D721Med (cell line): ENCODE data around the gene A1BG.

Experiments
- DNase-seq: peaks from one replicate; pipeline ENCODE4 v3.0.0; 2011; ENCODE audit warnings: low spot score; ENCODE audit not compliant: insufficient read length
- FAIRE-seq: peaks from 2 replicates; lab custom pipeline; 2011; peaks lifted over from hg19 to GRCh38; lab: Jason Lieb, UNC
- TF ChIP-seq, protein P1 (sequence below): IDR thresholded peaks from 2 replicates; pipeline ENCODE4 v1.5.1; 2012; ENCODE audit warnings: mild to moderate bottlenecking, control low read depth; ENCODE audit not compliant: insufficient read depth; ENCODE audit errors: missing control alignments

A1BG gene

DNA sequence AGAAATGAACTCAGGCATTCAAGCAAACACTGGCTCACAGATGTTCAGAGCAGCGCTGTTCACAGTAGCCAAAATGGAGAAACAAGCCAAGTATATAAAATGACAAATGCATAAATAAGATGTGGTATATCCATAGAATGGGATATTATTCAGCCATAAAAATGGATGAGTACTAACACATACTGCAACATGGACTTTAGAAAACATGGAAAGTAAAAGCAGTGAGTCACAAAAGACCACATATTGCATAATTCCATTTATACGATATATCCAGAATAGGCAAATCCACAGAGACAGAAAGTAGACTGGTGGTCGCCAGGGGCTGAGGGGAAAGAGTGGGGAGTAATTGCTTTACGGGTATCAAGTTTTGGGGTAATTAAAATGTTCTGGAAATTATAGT, 20.9 kb upstream of the A1BG start:
- TF ChIP-seq, protein P1, sequence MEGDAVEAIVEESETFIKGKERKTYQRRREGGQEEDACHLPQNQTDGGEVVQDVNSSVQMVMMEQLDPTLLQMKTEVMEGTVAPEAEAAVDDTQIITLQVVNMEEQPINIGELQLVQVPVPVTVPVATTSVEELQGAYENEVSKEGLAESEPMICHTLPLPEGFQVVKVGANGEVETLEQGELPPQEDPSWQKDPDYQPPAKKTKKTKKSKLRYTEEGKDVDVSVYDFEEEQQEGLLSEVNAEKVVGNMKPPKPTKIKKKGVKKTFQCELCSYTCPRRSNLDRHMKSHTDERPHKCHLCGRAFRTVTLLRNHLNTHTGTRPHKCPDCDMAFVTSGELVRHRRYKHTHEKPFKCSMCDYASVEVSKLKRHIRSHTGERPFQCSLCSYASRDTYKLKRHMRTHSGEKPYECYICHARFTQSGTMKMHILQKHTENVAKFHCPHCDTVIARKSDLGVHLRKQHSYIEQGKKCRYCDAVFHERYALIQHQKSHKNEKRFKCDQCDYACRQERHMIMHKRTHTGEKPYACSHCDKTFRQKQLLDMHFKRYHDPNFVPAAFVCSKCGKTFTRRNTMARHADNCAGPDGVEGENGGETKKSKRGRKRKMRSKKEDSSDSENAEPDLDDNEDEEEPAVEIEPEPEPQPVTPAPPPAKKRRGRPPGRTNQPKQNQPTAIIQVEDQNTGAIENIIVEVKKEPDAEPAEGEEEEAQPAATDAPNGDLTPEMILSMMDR = no peak
- no peak for FAIRE-seq
- DNase-seq = no peak

DNA sequence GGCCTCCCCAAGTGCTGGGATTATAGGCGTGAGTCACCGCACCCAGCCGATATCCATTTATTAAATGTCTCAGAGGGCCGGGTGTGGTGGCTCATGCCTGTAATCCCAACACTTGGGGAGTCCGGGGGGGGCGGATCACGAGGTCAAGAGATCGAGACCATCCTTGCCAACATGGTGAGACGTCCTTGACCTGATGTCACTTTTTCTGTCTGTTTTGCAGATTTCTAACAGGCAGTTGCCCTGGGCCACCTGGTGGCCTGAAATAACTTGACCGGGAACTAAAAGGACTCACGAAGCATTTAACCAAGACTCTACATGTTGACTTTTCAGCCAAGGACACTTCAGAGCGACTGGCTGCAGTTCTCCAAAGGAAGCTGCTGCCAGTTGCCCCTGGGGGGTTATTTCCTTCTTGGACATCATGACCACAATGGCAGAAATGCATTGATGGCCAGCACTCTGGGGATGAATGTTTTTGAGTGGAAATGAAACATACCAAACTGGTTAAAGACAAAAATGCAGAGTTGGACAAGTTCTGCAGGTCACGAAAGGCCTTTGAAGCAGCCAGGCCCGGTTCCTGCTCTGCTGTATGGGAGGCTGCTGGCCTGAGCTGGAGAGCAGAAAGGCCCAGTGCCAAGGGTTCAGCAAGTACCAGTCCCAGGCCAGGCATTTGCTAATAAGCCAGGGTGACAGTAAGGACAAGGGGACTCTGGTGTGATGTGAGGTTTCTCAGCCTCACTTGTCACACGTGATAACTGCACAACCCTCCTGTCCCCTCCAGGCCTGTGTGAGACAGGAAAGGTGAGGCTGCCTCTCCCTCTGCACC, 19.2 kb upstream of the A1BG start:
- DNase-seq = no peak
- FAIRE-seq = no peak
- TF ChIP-seq, protein P1 = no peak

DNA sequence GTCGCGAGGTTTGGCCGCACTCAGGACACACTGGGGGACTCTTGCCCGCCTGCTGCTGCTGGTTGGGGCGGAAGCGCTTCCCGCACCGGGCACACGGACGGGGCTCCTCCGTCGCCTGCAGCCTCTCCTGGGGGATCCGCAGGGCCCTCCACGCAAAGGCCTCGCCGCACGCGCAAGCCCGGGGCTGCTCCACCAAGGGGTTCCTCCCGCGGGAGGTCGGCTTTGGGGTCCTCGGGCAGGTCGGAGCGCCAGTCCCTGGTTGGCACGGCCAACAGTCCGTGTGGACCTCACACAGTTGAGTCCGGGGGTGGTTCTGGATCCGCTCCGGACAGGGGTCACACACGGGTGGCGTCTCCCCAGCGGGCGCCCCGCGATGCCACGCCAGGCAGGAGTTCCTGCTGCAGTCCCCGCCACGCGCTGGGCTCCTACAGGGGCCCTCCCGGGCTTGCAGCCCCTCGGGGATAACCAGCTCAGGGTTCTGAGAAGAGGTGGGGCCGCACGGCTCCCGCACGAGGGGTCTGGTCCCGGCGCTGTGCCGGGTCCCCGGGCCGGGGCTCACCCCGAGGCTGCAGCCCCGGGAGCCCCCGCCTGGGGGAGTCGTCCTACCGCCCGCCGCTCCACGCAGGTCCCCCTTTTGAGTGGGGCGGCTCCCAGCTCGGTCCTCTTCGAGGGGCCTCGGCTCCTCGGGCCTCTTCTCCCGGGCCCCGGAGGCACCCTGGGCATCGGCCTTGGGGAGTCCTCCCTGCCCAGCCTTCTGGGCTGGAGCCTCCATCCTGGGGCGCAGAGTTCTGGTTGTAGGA, 15.5 kb upstream of the A1BG start:
- TF ChIP-seq, protein P1 = no peak
- DNase-seq (no peak), FAIRE-seq (no peak)

DNA sequence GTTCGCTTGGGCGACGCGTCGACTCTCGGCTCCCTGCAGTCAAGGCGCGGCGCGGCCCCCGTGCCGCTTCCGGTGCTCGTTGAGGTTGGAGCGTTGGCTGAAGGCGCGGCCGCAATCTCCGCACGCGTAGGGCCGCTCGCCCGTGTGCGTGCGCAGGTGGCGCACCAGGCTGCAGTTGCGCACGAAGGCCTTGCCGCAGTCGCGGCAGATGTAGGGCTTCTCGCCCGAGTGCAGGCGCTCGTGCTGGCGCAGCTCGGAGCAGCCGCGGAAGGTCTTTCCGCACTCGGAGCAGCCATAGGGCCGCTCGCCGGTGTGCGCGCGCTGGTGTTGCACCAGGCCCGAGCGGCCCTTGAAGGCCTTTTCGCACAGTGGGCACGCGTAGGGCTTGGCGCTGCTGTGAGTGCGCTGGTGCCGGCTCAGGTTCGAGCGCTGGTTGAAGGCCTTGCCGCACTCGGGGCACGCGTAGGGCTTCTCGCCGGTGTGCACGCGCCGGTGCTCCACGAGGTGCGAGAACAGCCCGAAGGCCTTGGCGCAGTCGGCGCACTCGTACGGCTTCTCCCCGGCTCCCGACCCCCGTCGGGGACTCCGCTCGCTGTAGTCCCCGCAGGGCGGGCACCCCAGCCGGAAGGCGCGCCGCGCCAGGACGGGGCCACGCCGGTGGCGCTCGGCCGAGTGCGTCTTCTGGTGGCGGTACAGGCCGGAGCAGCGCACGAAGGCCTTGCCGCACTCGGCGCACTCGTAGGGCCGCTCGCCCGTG, 14.6 kb upstream of the A1BG start:
- DNase-seq (no peak), FAIRE-seq (no peak)
- TF ChIP-seq, protein P1 = no peak

DNA sequence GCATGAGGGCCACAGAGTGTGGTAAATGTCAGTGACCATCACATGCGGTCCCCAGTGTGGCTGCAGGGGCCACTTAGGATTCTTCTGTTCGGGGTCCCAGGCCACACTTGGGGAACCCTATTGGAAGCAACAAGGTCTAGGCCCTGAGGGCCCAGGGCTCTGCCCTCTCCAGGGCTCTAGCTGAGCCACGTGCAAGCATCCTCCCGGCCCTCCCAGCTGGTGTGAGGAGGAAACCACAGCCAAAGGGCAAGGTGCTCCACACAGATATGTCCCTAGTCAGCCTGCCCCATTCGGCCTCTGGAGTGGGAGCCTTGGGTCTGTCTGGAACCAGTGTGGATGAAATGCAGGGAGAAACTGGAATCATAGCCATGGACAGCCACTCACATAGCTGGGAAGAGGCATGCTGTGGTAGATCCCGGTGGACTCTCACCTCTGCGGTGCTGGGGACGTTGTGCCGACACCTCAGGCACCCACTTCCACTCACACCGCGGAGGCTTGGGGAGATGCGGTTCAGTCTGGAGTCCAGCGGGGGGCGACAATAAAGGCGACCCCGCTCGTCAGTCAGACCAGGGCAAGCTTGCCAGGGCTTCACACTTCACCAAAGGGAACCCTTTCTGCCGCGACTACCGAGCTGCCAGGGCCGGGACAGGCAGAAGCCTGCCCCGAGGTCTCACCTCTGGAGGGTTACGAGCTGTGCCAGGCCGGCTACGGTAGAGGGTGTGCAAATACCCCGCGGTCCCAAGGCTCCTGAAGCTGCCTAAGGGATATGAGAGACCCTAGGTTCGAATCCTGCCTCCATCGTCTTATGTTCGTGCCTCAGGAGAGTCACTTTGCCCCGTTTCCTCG, 13.5 kb upstream of the A1BG start:
- FAIRE-seq (no peak), DNase-seq (no peak)
- TF ChIP-seq, protein P1 = no peak

DNA sequence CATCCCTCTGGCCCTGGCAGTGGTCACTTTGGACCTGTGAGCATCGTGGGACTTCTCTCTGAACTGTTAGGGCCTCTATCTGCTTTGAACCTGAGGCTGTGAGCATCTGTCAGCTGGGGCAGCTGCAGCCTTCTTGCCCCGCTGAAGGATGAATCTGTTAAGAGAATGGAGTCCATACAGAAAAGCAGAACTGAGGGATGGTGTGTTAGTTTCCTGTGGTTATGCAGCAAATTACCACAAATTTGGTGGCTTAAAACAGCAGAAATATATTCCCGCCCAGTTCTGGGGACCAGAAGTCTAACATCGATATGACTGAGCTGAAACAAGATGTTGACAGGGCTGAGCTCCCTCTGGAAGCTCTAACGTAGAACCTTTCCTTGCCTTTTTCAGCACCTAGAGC, 10.9 kb upstream of the A1BG start:
- FAIRE-seq = no peak

More for the DNA sequence above, 10.9 kb upstream of the A1BG start:
- TF ChIP-seq, protein P1 = no peak
- no peak for DNase-seq
